ENCODE data around the gene SLC8A1. TPM values are rescaled to one million over a fixed set of nuclear protein-coding genes. Genes with fewer than 3 reads are reported as not detected.

The SLC8A1 gene
- total RNA-seq, 1 donor from 2014 or later: 82.9 TPM

- no peak for DNase-seq (ENCODE audit: low spot score)
These were observed 98.7 kb downstream of the SLC8A1 start for GRCh38 chr2:40353231-40353630.

GRCh38 chr2:40352703-40353099, 99.2 kb downstream of the SLC8A1 start:
- no peak for DNase-seq (ENCODE audit: low spot score)

GRCh38 chr2:40352041-40352702, 99.7 kb downstream of the SLC8A1 start:
- DNase-seq (ENCODE audit: low spot score): no peak

GRCh38 chr2:40348665-40349064, 103.2 kb downstream of the SLC8A1 start:
- DNase-seq (ENCODE audit: low spot score): no peak

- no peak for DNase-seq (ENCODE audit: low spot score)
These were observed 103.9 kb downstream of the SLC8A1 start for GRCh38 chr2:40348038-40348437.

GRCh38 chr2:40346535-40347354, 105.1 kb downstream of the SLC8A1 start:
- DNase-seq (ENCODE audit: low spot score): no peak

- DNase-seq (ENCODE audit: low spot score): no peak
These were observed 107.5 kb downstream of the SLC8A1 start for GRCh38 chr2:40344364-40344763.

- no peak for DNase-seq (ENCODE audit: low spot score)
These were observed 108.0 kb downstream of the SLC8A1 start for GRCh38 chr2:40343902-40344301.

- DNase-seq (ENCODE audit: low spot score): no peak
These were observed 110.7 kb downstream of the SLC8A1 start for GRCh38 chr2:40341198-40341597.

- no peak for DNase-seq (ENCODE audit: low spot score)
These were observed 112.9 kb downstream of the SLC8A1 start for GRCh38 chr2:40339026-40339425.

GRCh38 chr2:40332191-40332826, 119.6 kb downstream of the SLC8A1 start:
- no peak for DNase-seq (ENCODE audit: low spot score)

- no peak for DNase-seq (ENCODE audit: low spot score)
These were observed 121.8 kb downstream of the SLC8A1 start for GRCh38 chr2:40330096-40330495.

- DNase-seq (ENCODE audit: low spot score): no peak
These were observed 122.2 kb downstream of the SLC8A1 start for GRCh38 chr2:40329739-40330030.

GRCh38 chr2:40325116-40325515, 126.8 kb downstream of the SLC8A1 start:
- DNase-seq (ENCODE audit: low spot score): no peak

- DNase-seq (ENCODE audit: low spot score): no peak
These were observed 127.2 kb downstream of the SLC8A1 start for GRCh38 chr2:40324656-40325055.

- no peak for DNase-seq (ENCODE audit: low spot score)
These were observed 130.1 kb downstream of the SLC8A1 start for GRCh38 chr2:40321822-40322221.

- no peak for DNase-seq (ENCODE audit: low spot score)
These were observed 130.8 kb downstream of the SLC8A1 start for GRCh38 chr2:40321016-40321623.

GRCh38 chr2:40318921-40319320, 133.0 kb downstream of the SLC8A1 start:
- no peak for DNase-seq (ENCODE audit: low spot score)

GRCh38 chr2:40317761-40318160, 134.1 kb downstream of the SLC8A1 start:
- DNase-seq (ENCODE audit: low spot score): no peak

GRCh38 chr2:40317046-40317445, 134.8 kb downstream of the SLC8A1 start:
- no peak for DNase-seq (ENCODE audit: low spot score)

- DNase-seq (ENCODE audit: low spot score): no peak
These were observed 135.3 kb downstream of the SLC8A1 start for GRCh38 chr2:40316620-40317019.

- DNase-seq (ENCODE audit: low spot score): no peak
These were observed 136.2 kb downstream of the SLC8A1 start for GRCh38 chr2:40315683-40316082.

GRCh38 chr2:40311026-40311425, 140.9 kb downstream of the SLC8A1 start:
- no peak for DNase-seq (ENCODE audit: low spot score)

Data from mucosa of gallbladder (tissue), 1 donor.